GM12875 (cell line): Measurements from ENCODE around the gene TRIP4.

Experiments
- H3K4me3 ChIP-seq: one replicate; pipeline ENCODE4 v1.5.1; 2011; ENCODE audit warnings: low read depth, low read length, control low read depth
- TF ChIP-seq, protein P1 (sequence below): IDR thresholded peaks from 2 replicates; pipeline ENCODE4 v1.5.1; 2011; ENCODE audit warnings: low read depth, mild to moderate bottlenecking, control low read depth, inconsistent platforms, low read length, moderate library complexity, borderline replicate concordance; ENCODE audit not compliant: insufficient read depth

The TRIP4 gene

DNA sequence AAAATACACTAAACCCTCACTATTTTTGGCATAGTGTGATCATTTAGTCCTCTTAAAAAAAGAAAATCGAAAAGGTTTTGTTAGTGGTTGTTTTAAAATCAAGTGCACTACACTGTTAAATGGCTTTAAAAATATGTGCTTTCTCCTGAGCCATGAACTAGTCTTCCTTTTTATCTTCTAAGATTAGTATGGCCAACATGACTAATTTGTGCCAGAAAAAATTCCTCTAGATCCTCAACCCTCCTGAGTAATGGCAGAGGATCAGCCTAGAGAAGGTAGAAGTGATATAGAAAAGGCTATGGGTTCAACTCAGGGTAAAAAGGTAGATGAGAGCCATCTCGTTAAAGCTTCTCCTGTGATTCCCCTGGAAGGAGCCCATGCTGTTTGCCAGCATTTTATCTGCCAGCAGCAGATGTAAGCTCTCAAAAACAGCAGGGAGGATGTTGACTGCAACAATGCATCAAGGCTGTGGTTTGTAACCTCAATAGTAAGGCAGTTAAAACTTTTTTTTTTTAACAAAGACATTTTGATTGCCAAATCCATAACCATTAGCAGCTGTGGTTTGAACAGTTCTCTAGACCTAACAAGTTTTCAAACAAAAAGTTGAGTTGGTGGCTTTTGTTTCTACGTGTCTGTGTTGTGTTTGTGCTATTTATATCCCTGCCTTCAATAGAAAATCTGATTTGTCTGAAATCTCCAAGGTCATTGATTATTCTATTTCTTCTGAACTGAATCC lies 42.5 kb downstream of the TRIP4 start:
- no peak overlapping the region for H3K4me3 ChIP-seq

DNA sequence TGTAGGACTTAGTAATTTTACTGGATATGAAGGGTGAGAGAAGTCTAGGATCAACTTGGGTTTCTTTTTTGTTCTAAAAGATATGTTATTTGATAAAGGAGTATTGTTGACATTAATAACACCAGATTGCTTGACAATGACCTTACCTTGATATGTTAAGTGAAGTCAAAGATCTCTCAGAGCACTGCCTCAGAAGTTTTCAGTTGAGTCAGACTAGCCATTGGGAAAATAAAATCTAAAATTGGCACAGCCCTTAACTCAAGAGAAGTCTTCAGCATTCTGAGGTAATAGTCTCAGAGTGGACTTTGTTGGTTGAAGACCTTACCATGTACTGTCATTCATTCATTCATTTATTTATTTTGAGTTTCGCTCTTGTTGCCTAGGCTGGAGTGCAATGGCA lies 50.3 kb downstream of the TRIP4 start:
- TF ChIP-seq, protein P1, sequence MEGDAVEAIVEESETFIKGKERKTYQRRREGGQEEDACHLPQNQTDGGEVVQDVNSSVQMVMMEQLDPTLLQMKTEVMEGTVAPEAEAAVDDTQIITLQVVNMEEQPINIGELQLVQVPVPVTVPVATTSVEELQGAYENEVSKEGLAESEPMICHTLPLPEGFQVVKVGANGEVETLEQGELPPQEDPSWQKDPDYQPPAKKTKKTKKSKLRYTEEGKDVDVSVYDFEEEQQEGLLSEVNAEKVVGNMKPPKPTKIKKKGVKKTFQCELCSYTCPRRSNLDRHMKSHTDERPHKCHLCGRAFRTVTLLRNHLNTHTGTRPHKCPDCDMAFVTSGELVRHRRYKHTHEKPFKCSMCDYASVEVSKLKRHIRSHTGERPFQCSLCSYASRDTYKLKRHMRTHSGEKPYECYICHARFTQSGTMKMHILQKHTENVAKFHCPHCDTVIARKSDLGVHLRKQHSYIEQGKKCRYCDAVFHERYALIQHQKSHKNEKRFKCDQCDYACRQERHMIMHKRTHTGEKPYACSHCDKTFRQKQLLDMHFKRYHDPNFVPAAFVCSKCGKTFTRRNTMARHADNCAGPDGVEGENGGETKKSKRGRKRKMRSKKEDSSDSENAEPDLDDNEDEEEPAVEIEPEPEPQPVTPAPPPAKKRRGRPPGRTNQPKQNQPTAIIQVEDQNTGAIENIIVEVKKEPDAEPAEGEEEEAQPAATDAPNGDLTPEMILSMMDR, result no peak
- no peak overlapping the region for H3K4me3 ChIP-seq

More for the DNA sequence above, 42.5 kb downstream of the TRIP4 start:
- TF ChIP-seq, protein P1, result no peak

DNA sequence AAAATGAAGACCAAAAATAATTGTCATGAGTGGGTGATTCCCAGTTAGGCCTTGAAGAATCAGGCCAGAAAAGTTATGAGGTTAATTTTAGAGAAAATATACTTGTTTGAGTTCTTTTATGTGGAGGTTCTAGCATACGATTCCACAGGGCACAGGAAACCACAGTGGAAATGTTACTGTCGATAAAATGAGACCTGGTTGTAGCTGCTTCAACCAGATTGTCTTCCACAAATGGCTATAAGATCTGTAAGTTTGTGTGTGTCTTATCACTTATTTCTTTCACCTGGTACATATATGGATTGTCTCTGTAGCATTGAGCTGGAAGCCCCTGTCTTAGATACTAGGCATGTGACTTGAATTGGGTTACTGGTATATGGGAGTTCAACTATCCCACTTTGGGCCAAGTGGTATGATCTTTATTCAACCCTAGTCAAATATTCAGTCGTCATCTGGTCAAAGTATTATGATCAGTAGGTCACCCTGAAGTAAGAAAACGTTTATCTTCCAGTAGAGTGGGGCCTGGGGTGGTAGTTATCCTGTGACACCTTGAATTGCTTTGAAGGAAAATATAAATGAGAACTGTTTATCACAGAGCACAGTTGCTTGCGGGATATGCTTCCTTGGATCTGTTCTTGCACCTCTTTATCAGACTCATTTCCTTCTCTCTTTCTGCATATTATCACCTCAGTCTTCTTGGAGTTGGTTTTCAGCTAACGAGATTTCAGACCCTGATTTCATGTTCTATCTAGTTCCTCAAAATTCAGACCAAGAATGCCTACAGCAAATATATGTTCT lies 51.2 kb downstream of the TRIP4 start:
- TF ChIP-seq, protein P1, result no peak
- no peak overlapping the region for H3K4me3 ChIP-seq

DNA sequence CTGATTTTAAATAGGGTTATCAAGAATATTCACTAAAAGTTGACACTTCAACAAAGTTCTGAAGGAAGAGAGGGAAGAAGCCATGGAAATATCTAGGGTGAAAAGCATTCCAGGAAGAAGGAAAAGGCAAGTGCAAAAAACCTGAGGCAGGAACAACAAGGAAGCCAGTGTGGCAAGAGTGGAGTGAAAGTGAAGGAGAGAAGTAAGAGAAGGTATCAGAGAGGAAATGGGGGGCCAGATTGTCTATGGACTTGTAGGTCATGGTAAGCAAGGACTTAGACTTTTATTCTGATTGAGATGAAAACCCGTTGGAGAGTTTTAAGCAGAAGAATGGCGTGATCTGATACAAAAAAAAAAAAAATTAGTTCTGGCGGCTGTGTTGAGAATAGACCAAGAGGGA lies 54.2 kb downstream of the TRIP4 start:
- TF ChIP-seq, protein P1, result no peak
- H3K4me3 ChIP-seq, result no peak overlapping the region

DNA sequence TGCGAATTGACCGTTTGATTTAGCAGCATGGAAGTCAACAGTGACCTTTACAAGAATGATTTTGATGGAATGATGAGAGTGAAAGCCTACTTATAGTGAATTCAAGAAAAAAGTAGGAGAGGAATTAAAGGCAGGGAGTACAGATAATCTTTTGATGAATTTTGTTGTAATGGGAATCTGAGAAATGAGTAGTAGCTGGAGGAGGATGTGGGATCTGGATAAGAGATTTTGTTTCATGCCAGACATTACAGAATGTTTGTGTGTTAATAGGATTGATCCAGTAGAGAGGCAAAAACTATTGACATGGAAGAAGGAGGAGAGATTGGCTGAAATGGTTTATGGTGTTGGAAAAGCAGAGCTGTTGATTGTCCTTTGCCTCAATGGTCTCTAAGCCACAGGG lies 55.4 kb downstream of the TRIP4 start:
- H3K4me3 ChIP-seq, result no peak overlapping the region
- TF ChIP-seq, protein P1, result no peak

DNA sequence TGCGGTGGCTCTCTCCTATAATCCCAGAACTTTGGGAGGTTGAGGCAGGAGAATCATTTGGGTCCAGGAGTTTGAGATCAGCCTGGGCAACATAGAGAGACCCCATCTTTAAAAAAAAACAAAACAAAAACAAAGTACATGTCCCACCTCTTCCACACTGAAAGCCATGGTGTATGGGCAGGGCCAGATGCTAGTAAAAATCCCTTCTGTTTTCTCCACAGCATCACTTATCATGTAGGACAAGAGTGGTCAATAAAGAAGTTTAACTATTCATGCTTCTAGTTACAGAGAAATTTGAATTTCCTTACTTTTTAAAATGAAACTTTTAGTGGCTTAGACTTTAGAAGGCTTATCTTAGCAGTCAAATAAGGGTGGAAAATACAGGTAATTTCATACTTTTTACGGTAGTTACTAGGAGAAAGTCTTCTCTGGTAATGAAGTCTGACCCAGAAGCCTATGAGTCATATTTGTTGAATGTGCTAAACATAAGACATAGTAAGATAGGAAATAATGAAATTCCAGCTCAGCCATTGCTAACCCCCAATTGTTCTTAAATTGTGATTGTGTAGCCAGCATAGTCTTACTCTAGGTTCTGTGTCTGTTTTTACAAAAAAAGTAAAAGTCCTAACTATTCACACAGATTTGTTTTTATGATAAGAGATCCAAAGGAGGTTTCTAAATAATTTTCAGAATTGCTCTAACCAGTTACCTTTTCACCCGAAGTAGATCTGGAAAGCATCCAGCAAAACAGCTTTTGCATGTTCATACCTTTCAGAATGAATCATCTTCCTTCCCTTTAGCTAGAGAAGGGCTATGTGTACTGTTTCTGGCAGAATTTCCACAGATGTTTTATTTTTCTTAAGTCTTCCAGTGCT lies 56.3 kb downstream of the TRIP4 start:
- H3K4me3 ChIP-seq, result no peak overlapping the region
- TF ChIP-seq, protein P1, result no peak
